Sigmoid colon (tissue), 7 donors: ENCODE results near the gene WBP2NL. TPM values are rescaled to one million over a fixed set of nuclear protein-coding genes. Genes with fewer than 3 reads are reported as not detected.

Experiments
- DNase-seq: peaks from one replicate; pipeline ENCODE4 v3.0.0-alpha.2; 2019
- H3K27ac ChIP-seq, 4 donors: fragments of 200-600 bp; sonication (generic); one replicate each; pipeline ENCODE4 v1.5.1; 2016 to 2019; ENCODE audit warnings: mild to moderate bottlenecking in 1 of 4
- H3K27me3 ChIP-seq, 3 donors: fragments of 200-600 bp; sonication (generic); one replicate each; pipeline ENCODE4 v1.5.1; 2019; ENCODE audit warnings: mild to moderate bottlenecking in 1 of 3
- H3K36me3 ChIP-seq, 4 donors: fragments of 200-600 bp; sonication (generic); one replicate each; pipeline ENCODE4 v1.5.1; 2016 to 2019
- H3K4me1 ChIP-seq, 4 donors: fragments of 200-600 bp; sonication (generic); one replicate each; pipeline ENCODE4 v1.5.1; 2017 to 2019
- H3K4me3 ChIP-seq, 4 donors: fragments of 200-600 bp; sonication (generic); one replicate each; pipeline ENCODE4 v1.5.1; 2017 to 2019; ENCODE audit warnings: mild to moderate bottlenecking in 2 of 4, moderate library complexity in 1 of 4
- H3K9me3 ChIP-seq, 4 donors: fragments of 200-600 bp in 3 of 4; sonication (generic) in 3 of 4; one replicate each; pipeline versions ENCODE4 v1.5.1 to v1.6.1; 2013 to 2019
- EP300 ChIP-seq, 4 donors: sonication (generic); formaldehyde crosslinking; IDR thresholded peaks; one replicate each; pipeline ENCODE4 v1.6.1; 2017; ENCODE audit warnings: antibody characterized with exemption in 4 of 4
- POLR2A ChIP-seq, 2 donors: fragments of 450-650 bp; IDR thresholded peaks; one replicate each; pipeline ENCODE4 v1.6.1; 2016; ENCODE audit warnings: antibody characterized with exemption in 2 of 2, mild to moderate bottlenecking in 2 of 2, moderate library complexity in 2 of 2
- POLR2AphosphoS5 ChIP-seq, 4 donors: sonication (generic); formaldehyde crosslinking; IDR thresholded peaks; one replicate each; pipeline ENCODE4 v1.6.1; 2017; ENCODE audit warnings: antibody characterized with exemption in 4 of 4
- WGBS, 2 donors: extraction: QIAGEN DNeasy Blood & Tissue Kit; methylation state at CpG; one replicate each; pipeline ENCODE4 v1.1.7; 2013; 5-methylcytosine and 5-hydroxymethylcytosine counted together
- intact Hi-C: fragments of 100-400 bp; cut with DNase I; formaldehyde crosslinking; loops from one replicate; pipeline ENCODE4 v1.15.1; 2023
- polyA plus RNA-seq, 3 donors: library from polyadenylated mRNA; stranded (reverse); fragments of 200-250 nt; gene quantifications; one replicate each; pipeline ENCODE4 v1.2.3, GENCODE V29; 2013
- total RNA-seq, 4 donors: library from RNA; depleted of rRNA; stranded (reverse); fragments of >200 nt; gene quantifications; one replicate each; pipeline ENCODE4 v1.1.0, GENCODE V29; 2016
- TF ChIP-seq, protein P1 (sequence below), 4 experiments: fragments of 450-650 bp in 3 of 4; fragments of 200-600 bp in 1 of 4; IDR thresholded peaks; one replicate each; pipeline ENCODE4 v1.5.1; 2016 to 2019; ENCODE audit warnings: antibody characterized with exemption in 4 of 4, mild to moderate bottlenecking in 3 of 4, moderate library complexity in 2 of 4
- donor health status: healthy with polysubstance abuse.
- donor health status: Bipolar disorder and iron deficiency.
- donor health status: healthy.

Gene WBP2NL
- total and polyA plus RNA-seq, 7 donors, result 0.71 to 2.8 (median 0.92) TPM; not detected in 1

DNA sequence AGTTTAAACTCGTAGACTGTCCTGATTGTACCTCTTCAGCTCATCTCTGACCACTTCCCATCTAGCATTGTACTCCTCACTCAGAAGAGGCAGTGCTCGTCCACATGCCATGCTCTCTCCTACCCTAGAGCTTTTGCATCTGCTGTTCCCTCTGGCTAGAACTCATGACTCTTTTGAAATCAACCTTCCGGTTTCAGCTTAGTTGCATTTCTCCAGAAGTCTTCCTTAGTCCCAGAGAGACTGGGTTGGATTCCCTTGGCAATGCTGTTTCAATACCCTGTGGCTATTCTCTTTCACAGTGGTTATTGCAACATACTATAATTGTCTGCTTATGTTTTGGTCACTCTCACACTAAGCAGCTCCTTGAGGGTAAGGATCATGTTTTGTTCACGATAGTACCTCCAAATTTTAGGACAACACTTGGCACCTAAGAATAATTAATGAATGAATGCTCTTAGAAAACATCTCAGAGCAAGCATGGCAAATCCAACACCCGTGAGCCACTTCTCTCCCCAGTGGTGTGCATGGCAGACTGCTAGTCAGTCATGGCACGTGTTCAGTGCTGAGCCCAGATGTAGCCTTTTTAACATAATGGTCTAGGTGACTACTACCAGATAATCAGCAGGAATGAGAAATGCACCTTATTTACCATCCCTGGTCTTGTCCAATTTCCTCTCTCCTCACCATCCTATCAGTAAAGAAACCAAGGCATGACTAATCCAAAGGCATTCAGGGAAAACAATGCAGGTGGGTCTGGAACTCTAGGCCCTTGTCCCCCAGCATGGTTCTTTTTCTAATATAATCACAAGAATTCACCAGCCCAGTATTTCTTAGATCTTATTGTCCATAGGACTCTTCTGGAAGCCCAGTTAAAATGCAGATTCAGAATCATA lies 14.8 kb upstream of the WBP2NL start:
- Histone ChIP-seq H3K9me3 (no peaks in the 10 kb centered on the region), H3K4me1 (no peaks in the 10 kb centered on the region), H3K27ac (no peak overlapping the region), H3K36me3 (no peaks in the 10 kb centered on the region), H3K27me3 (no peaks in the 10 kb centered on the region), H3K4me3 (no peak overlapping the region)
- TF ChIP-seq EP300 (IDR thresholded peaks at IDR 0.05) (no peak), POLR2A (IDR thresholded peaks at IDR 0.05) (no peak), POLR2AphosphoS5 (IDR thresholded peaks at IDR 0.05) (no peak)
- TF ChIP-seq, protein P1, sequence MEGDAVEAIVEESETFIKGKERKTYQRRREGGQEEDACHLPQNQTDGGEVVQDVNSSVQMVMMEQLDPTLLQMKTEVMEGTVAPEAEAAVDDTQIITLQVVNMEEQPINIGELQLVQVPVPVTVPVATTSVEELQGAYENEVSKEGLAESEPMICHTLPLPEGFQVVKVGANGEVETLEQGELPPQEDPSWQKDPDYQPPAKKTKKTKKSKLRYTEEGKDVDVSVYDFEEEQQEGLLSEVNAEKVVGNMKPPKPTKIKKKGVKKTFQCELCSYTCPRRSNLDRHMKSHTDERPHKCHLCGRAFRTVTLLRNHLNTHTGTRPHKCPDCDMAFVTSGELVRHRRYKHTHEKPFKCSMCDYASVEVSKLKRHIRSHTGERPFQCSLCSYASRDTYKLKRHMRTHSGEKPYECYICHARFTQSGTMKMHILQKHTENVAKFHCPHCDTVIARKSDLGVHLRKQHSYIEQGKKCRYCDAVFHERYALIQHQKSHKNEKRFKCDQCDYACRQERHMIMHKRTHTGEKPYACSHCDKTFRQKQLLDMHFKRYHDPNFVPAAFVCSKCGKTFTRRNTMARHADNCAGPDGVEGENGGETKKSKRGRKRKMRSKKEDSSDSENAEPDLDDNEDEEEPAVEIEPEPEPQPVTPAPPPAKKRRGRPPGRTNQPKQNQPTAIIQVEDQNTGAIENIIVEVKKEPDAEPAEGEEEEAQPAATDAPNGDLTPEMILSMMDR (IDR thresholded peaks at IDR 0.05), result no peak
- no peak for DNase-seq
- 79 to 80% methylated on average over 6 of the region's 6 CpGs for WGBS, 2 donors
- intact Hi-C loops, result no loop called here

DNA sequence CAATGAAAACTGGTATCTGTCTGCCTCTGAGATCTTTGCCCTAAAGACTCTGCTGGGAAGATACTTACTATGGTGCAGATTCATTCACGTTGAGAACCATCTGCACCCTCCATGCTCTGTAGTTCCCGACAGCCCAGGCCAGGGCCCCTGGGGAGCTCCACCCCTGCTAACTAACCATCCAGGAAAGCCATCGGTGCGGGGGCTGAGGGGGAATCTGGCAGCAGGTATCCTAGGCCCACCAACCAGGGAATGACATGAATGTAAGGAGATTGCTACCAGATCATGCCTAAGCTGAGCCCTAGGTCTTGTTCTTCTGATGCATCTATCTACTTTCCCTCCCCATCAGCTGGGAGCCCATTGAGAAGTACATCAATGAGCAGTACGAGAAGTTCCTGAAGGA lies 11.3 kb upstream of the WBP2NL start:
- Histone ChIP-seq H3K27me3 (no peaks in the 10 kb centered on the region), H3K4me1 (no peaks in the 10 kb centered on the region), H3K27ac (no peak overlapping the region), H3K36me3 (no peaks in the 10 kb centered on the region), H3K4me3 (no peak overlapping the region), H3K9me3 (no peaks in the 10 kb centered on the region)
- WGBS, 2 donors, result 94 to 95% methylated on average over 5 of the region's 5 CpGs
- TF ChIP-seq EP300 (IDR thresholded peaks at IDR 0.05) (no peak), POLR2AphosphoS5 (IDR thresholded peaks at IDR 0.05) (no peak), POLR2A (IDR thresholded peaks at IDR 0.05) (no peak)
- TF ChIP-seq, protein P1 (IDR thresholded peaks at IDR 0.05), result no peak
- intact Hi-C loops, result no loop called here
- no peak for DNase-seq

DNA sequence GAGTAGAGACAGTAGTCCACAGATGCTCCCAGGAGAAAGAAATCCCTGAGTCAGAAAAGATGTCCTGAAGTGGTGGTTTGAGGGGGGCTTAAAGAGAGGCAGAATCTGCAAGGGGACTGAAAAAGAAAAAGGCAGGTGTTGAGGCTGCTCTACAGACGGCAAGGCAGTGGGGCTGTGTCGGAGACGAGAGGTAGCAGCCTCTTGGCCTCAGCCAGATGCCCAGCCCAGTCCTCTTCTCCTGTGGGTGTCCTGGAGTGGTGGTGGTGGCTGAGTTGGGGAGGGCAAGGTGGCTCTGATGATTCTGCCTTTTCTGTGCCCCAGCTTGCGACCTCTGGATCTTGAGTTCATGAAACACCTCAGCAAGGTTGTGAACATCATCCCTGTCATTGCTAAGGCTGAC lies 9.3 kb upstream of the WBP2NL start:
- H3K27ac ChIP-seq, result no peak overlapping the region
- TF ChIP-seq EP300 (IDR thresholded peaks at IDR 0.05) (no peak), POLR2AphosphoS5 (IDR thresholded peaks at IDR 0.05) (no peak)
- 67 to 93% methylated on average over 4 of the region's 4 CpGs for WGBS, 2 donors

DNA sequence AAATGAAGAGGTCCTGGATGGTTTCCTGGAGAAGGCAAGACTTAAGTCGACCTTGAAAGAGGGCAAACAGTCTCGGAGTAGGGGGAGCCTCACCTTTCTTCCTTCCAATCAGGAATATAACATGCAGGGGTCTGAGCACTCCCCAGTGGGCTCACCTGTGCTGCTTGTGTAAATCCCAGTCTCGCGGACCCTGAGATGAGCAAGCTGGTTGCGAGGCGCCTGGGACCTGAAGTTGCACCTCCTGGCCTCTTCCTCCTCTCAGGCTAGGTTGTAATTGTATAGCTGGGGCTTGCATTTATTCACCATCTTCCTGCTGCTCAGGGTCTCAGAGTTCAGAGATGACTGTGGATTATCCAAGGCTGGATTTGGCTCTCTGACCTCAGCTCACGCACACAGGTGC lies 7.5 kb upstream of the WBP2NL start:
- Histone ChIP-seq H3K9me3 (no peaks in the 10 kb centered on the region), H3K4me1 (no peaks in the 10 kb centered on the region), H3K27ac (no peak overlapping the region), H3K36me3 (no peaks in the 10 kb centered on the region), H3K4me3 (no peak overlapping the region), H3K27me3 (no peaks in the 10 kb centered on the region)
- TF ChIP-seq POLR2AphosphoS5 (IDR thresholded peaks at IDR 0.05), result no peak
- no peak for TF ChIP-seq POLR2A (IDR thresholded peaks at IDR 0.05)
- TF ChIP-seq, protein P1 (IDR thresholded peaks at IDR 0.05), result no peak
- TF ChIP-seq EP300 (IDR thresholded peaks at IDR 0.05), result no peak
- 89 to 93% methylated on average over 7 of the region's 7 CpGs for WGBS, 2 donors
- no peak for DNase-seq
- intact Hi-C loops, result no loop called here

More for the DNA sequence above, 9.3 kb upstream of the WBP2NL start:
- DNase-seq, result no peak
- H3K4me3 ChIP-seq, result no peak overlapping the region
- intact Hi-C loops, result no loop called here
- H3K36me3 ChIP-seq, result no peaks in the 10 kb centered on the region
- no peaks in the 10 kb centered on the region for H3K9me3 ChIP-seq
- H3K4me1 ChIP-seq, result no peaks in the 10 kb centered on the region
- H3K27me3 ChIP-seq, result no peaks in the 10 kb centered on the region

DNA sequence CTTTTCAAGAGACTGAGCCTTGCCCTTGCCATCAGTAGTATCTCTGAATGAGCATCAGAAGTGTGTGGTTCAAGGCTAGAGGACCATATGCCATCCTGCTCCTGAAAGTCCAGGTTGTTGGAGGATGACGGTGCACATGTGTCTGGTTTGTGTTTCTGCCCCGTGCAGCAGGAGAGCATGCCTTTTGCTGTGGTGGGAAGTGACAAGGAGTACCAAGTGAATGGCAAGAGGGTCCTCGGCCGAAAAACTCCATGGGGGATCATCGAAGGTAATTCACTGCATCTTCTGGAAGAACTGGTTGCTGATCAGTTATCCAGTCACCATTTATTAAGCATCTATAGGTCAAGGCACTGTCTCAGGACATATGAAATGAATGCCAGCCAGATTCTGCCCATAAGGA lies 6.1 kb upstream of the WBP2NL start:
- Histone ChIP-seq H3K4me3 (no peak overlapping the region), H3K27ac (no peak overlapping the region), H3K27me3 (no peaks in the 10 kb centered on the region), H3K4me1 (no peaks in the 10 kb centered on the region), H3K9me3 (no peaks in the 10 kb centered on the region), H3K36me3 (no peaks in the 10 kb centered on the region)
- intact Hi-C loops, result no loop called here
- no peak for TF ChIP-seq EP300 (IDR thresholded peaks at IDR 0.05)
- TF ChIP-seq, protein P1 (IDR thresholded peaks at IDR 0.05), result no peak
- 93 to 94% methylated on average over 5 of the region's 5 CpGs for WGBS, 2 donors
- no peak for DNase-seq
